B cell (primary cell): Measurements from ENCODE around the gene APOL3. TPM values are rescaled to one million over a fixed set of nuclear protein-coding genes. Genes with fewer than 3 reads are reported as not detected.

Source experiments
- ATAC-seq: fragments of 200-7000 bp; cut with Tn5 transposase; one replicate; pipeline ENCODE4 v1.10.0; 2021; ENCODE audit warnings: low read depth, mild to moderate bottlenecking, moderate number of reproducible peaks, moderate library complexity
- CTCF ChIA-PET: fragments of 350-600 bp; sonication (Branson Sonifier 250); formaldehyde crosslinking; loops from one replicate; lab custom pipeline; 2021; ENCODE audit warnings: antibody characterized with exemption, inconsistent platforms; lab: Charles Lee
- POLR2A ChIA-PET: fragments of 350-600 bp; sonication (Branson Sonifier 250); formaldehyde crosslinking; loops from one replicate; lab custom pipeline; 2021; ENCODE audit warnings: antibody characterized with exemption; lab: Charles Lee
- DNase-seq: peaks from one replicate; pipeline ENCODE4 v3.0.0; 2013
- H2AFZ ChIP-seq: 2 replicates; pipeline ENCODE4 v1.6.1; 2012; ENCODE audit warnings: mild to moderate bottlenecking, low read depth, low read length; ENCODE audit not compliant: insufficient read depth, poor library complexity, severe bottlenecking
- H3K27ac ChIP-seq, 2 donors: 1 replicate in 1 of 2; 2 replicates in 1 of 2; pipeline ENCODE4 v1.5.1; 2012 to 2013; ENCODE audit warnings: low read length in 2 of 2, mild to moderate bottlenecking in 2 of 2, moderate library complexity in 1 of 2
- H3K27me3 ChIP-seq, 4 experiments: fragments of 200-600 bp in 1 of 4; sonication (generic) in 1 of 4; replicated peaks in 1 of 4; 1 replicate in 2 of 4; 2 replicates in 2 of 4; pipeline versions ENCODE4 v1.6.1 to v1.7.0; 2013 to 2016; ENCODE audit warnings: low read length in 3 of 4, mild to moderate bottlenecking in 2 of 4, mixed read lengths in 1 of 4, moderate library complexity in 1 of 4; ENCODE audit not compliant: insufficient read depth in 4 of 4, control insufficient read depth in 3 of 4; ENCODE audit errors: control extremely low read depth in 1 of 4
- H3K36me3 ChIP-seq, 2 experiments: replicated peaks in 1 of 2; 1 replicate in 1 of 2; 2 replicates in 1 of 2; pipeline versions ENCODE4 v1.6.1 to v1.7.1; 2013; ENCODE audit warnings: low read length in 1 of 2; ENCODE audit not compliant: insufficient read depth in 2 of 2, control insufficient read depth in 1 of 2; ENCODE audit errors: control extremely low read depth in 1 of 2, extremely low read depth in 1 of 2
- H3K4me1 ChIP-seq, 2 donors: fragments of 200-600 bp in 1 of 2; sonication (generic) in 1 of 2; 1 replicate in 1 of 2; 2 replicates in 1 of 2; pipeline versions ENCODE4 v1.5.1 to v1.6.1; 2013 to 2017; ENCODE audit warnings: low read length in 2 of 2; ENCODE audit not compliant: control insufficient read depth in 2 of 2, insufficient read depth in 2 of 2
- H3K4me2 ChIP-seq: replicated peaks from 2 replicates; pipeline ENCODE3; 2012; ENCODE audit warnings: mild to moderate bottlenecking, low read depth, low read length; ENCODE audit not compliant: poor library complexity, severe bottlenecking
- H3K4me3 ChIP-seq, 5 experiments: fragments of 200-600 bp in 1 of 5; sonication (generic) in 1 of 5; 1 replicate in 3 of 5; 2 replicates in 2 of 5; pipeline versions ENCODE4 v1.5.1 to v1.7.0; 2011 to 2016; ENCODE audit warnings: low read length in 4 of 5, mild to moderate bottlenecking in 4 of 5, low read depth in 2 of 5, control low read depth in 1 of 5, moderate library complexity in 1 of 5; ENCODE audit not compliant: insufficient read depth in 1 of 5; ENCODE audit errors: control extremely low read depth in 1 of 5, extremely low read depth in 1 of 5
- H3K79me2 ChIP-seq: fragments of 200-600 bp; sonication (generic); one replicate; pipeline ENCODE4 v1.6.0; 2016; ENCODE audit warnings: low read length; ENCODE audit not compliant: control insufficient read depth, insufficient read depth
- H3K9ac ChIP-seq: fragments of 200-600 bp; sonication (generic); 2 replicates; pipeline ENCODE4 v1.6.1; 2017; ENCODE audit warnings: mild to moderate bottlenecking, low read length, moderate library complexity
- H3K9me3 ChIP-seq, 3 donors: one replicate each; pipeline versions ENCODE4 v1.6.1 to v1.7.1; 2013; ENCODE audit warnings: low read length in 2 of 3; ENCODE audit not compliant: control insufficient read depth in 2 of 3, insufficient read depth in 1 of 3; ENCODE audit errors: control extremely low read depth in 1 of 3
- H4K20me1 ChIP-seq: 2 replicates; pipeline ENCODE4 v1.6.0; 2012; ENCODE audit warnings: mild to moderate bottlenecking, low read length; ENCODE audit not compliant: insufficient read depth, control insufficient read depth, poor library complexity, severe bottlenecking
- H3K27ac Mint-ChIP-seq: one replicate; pipeline ENCODE4 v1.8.0; 2021; ENCODE audit warnings: mixed read lengths
- H3K27me3 Mint-ChIP-seq: one replicate; pipeline ENCODE4 v1.8.0; 2021; ENCODE audit warnings: mixed read lengths
- H3K4me1 Mint-ChIP-seq: one replicate; pipeline ENCODE4 v1.8.0; 2021; ENCODE audit warnings: mixed read lengths
- H3K4me3 Mint-ChIP-seq: one replicate; pipeline ENCODE4 v1.8.0; 2021; ENCODE audit warnings: mixed read lengths
- H3K9me3 Mint-ChIP-seq: one replicate; pipeline ENCODE4 v1.8.0; 2022; ENCODE audit warnings: mixed read lengths; ENCODE audit not compliant: insufficient read depth
- CTCF ChIP-seq: fragments of 200-600 bp; IDR thresholded peaks from one replicate; pipeline ENCODE4 v1.8.0; 2022; ENCODE audit warnings: antibody characterized with exemption, mild to moderate bottlenecking
- EZH2 ChIP-seq: IDR thresholded peaks from 2 replicates; pipeline ENCODE4 v1.6.1; 2012; ENCODE audit warnings: borderline replicate concordance, low read depth, mild to moderate bottlenecking, moderate library complexity, low read length; ENCODE audit not compliant: insufficient read depth, poor library complexity, severe bottlenecking
- WGBS: methylation state at CpG from one replicate; pipeline ENCODE4 v1.1.5; 2013; ENCODE audit warnings: missing lambda C conversion rate; ENCODE audit not compliant: insufficient coverage; 5-methylcytosine and 5-hydroxymethylcytosine counted together
- intact Hi-C: fragments of 100-400 bp; cut with micrococcal nuclease; formaldehyde crosslinking; loops from one replicate; pipeline ENCODE4 v1.10.0; 2022
- polyA plus RNA-seq: library from polyadenylated mRNA; depleted of rRNA; stranded (reverse); fragments of >200 nt; gene quantifications from 2 replicates; pipeline ENCODE4 v1.2.3, GENCODE V29; 2012
- total RNA-seq, 2 donors: library from RNA; stranded (reverse); fragments of 120-200 nt in 1 of 2; gene quantifications; 1 replicate in 1 of 2; 2 replicates in 1 of 2; pipeline versions ENCODE4 v1.2.3 to v1.2.4, GENCODE V29; 2013 to 2022

APOL3 gene
- total and polyA plus RNA-seq, 2 donors (not counting 1 experiment from before 2014, with no cell fraction given): 55.0 to 97.2 TPM

GRCh38 chr22:36165141-36165540 is 4.6 kb upstream of the APOL3 start:
- Histone ChIP-seq H3K36me3 (no peaks in the 10 kb centered on the region), H3K27ac (no peak overlapping the region), H3K9ac (no peak overlapping the region), H3K9me3 (peaks cover 0 to 5% (median 0%) of the 10 kb centered on the region in 3 donors), H4K20me1 (no peaks in the 10 kb centered on the region), H3K4me2 (no peak overlapping the region), H3K4me1 (peaks cover 36 to 48% of the 10 kb centered on the region in 2 donors), H3K4me3 (no peak overlapping the region), H3K79me2 (peaks cover 7% of the 10 kb centered on the region), H3K27me3 (no peaks in the 10 kb centered on the region), H2AFZ (no peak overlapping the region)
- peaks cover 59% of the 10 kb centered on the region for H3K4me1 Mint-ChIP-seq
- POLR2A ChIA-PET: no interaction called here
- WGBS: 100% methylated on average over 2 of the region's 2 CpGs
- peaks cover 3% of the 10 kb centered on the region for H3K9me3 Mint-ChIP-seq
- no peak for TF ChIP-seq EZH2
- no peak for TF ChIP-seq CTCF
- intact Hi-C loops: no loop called here
- CTCF ChIA-PET: interaction anchor here (0.7 to 12.5 kb wide), 3 partner anchors 12 to 814 kb away, joined by 3 to 182 read pairs (median 3); no protein-coding TSS in a partner anchor
- ATAC-seq: no peak
- H3K4me3 Mint-ChIP-seq: no peak overlapping the region
- no peak for DNase-seq
- no peak overlapping the region for H3K27ac Mint-ChIP-seq
- H3K27me3 Mint-ChIP-seq: no peaks in the 10 kb centered on the region

GRCh38 chr22:36164621-36165020 is 4.1 kb upstream of the APOL3 start:
- H3K27me3 Mint-ChIP-seq: no peaks in the 10 kb centered on the region
- H3K79me2 ChIP-seq: peaks cover 13% of the 10 kb centered on the region
- no peaks in the 10 kb centered on the region for H3K36me3 ChIP-seq
- H3K27me3 ChIP-seq: no peaks in the 10 kb centered on the region
- H2AFZ ChIP-seq: no peak overlapping the region
- no peak overlapping the region for H3K4me3 Mint-ChIP-seq
- H3K4me1 Mint-ChIP-seq: peaks cover 64% of the 10 kb centered on the region
- no peak overlapping the region for H3K27ac Mint-ChIP-seq
- peaks cover 0 to 5% (median 0%) of the 10 kb centered on the region in 3 donors for H3K9me3 ChIP-seq
- H3K4me3 ChIP-seq: no peak overlapping the region
- peak overlapping the region in 1 of 2 donors; percentile 6 for H3K27ac ChIP-seq
- DNase-seq: no peak
- ChIA-PET CTCF (interaction anchor here (1.1 to 12.5 kb wide), 2 partner anchors 13 to 814 kb away, joined by 3 to 182 read pairs; no protein-coding TSS in a partner anchor), POLR2A (no interaction called here)
- H3K4me1 ChIP-seq: peaks cover 41 to 53% of the 10 kb centered on the region in 2 donors
- TF ChIP-seq EZH2 (no peak), CTCF (no peak)
- no peak for ATAC-seq
- H3K9me3 Mint-ChIP-seq: peaks cover 3% of the 10 kb centered on the region
- 75% methylated on average over 1 of the region's 1 CpG for WGBS
- intact Hi-C loops: loop anchor here (5.0 kb wide), 1 partner anchor 812 kb away; no protein-coding TSS in a partner anchor
- H3K9ac ChIP-seq: no peak overlapping the region
- H3K4me2 ChIP-seq: no peak overlapping the region
- H4K20me1 ChIP-seq: no peaks in the 10 kb centered on the region
